WTC11 (cell line): ENCODE data around the gene TPP1. TPM values are rescaled to one million over a fixed set of nuclear protein-coding genes. Genes with fewer than 3 reads are reported as not detected.

ENCODE experiments used
- ATAC-seq: fragments of 200-7000 bp; cut with Tn5 transposase; 2 replicates; pipeline ENCODE4 v1.10.0; 2021; ENCODE audit warnings: mild to moderate bottlenecking, moderate library complexity
- CTCF ChIA-PET: fragments of 300-600 bp; sonication (Branson Sonifier 250); formaldehyde crosslinking; loops from one replicate; lab custom pipeline; 2021; ENCODE audit warnings: antibody characterized with exemption; lab: Charles Lee
- POLR2A ChIA-PET: fragments of 350-600 bp; sonication (Branson Sonifier 250); formaldehyde crosslinking; loops from one replicate; lab custom pipeline; 2021; ENCODE audit warnings: antibody characterized with exemption; lab: Charles Lee
- DNase-seq: peaks from one replicate; pipeline ENCODE4 v3.0.0; 2021; ENCODE audit warnings: low spot score
- H3K27ac Mint-ChIP-seq: 2 replicates; pipeline ENCODE4 v1.8.0; 2021; ENCODE audit warnings: mixed read lengths
- H3K27me3 Mint-ChIP-seq: 2 replicates; pipeline ENCODE4 v1.8.0; 2021; ENCODE audit warnings: low read depth, mild to moderate bottlenecking, moderate library complexity, mixed read lengths
- H3K36me3 Mint-ChIP-seq: 2 replicates; pipeline ENCODE4 v1.8.0; 2021; ENCODE audit warnings: mixed read lengths
- H3K4me1 Mint-ChIP-seq: 2 replicates; pipeline ENCODE4 v1.8.0; 2022; ENCODE audit warnings: mixed read lengths
- H3K4me3 Mint-ChIP-seq: 2 replicates; pipeline ENCODE4 v1.8.0; 2021; ENCODE audit warnings: mild to moderate bottlenecking, moderate library complexity, mixed read lengths
- H3K9me3 Mint-ChIP-seq: 2 replicates; pipeline ENCODE4 v1.8.0; 2021; ENCODE audit warnings: mixed read lengths
- CREB1 ChIP-seq: sonication (generic); formaldehyde crosslinking; IDR thresholded peaks from 2 replicates; pipeline ENCODE4 v1.8.0; 2023; ENCODE audit warnings: mild to moderate bottlenecking, missing genetic modification reagents
- FOXJ3 ChIP-seq: sonication (generic); formaldehyde crosslinking; IDR thresholded peaks from 2 replicates; pipeline ENCODE4 v1.9.0; 2021; ENCODE audit warnings: missing genetic modification reagents, mild to moderate bottlenecking, borderline replicate concordance
- FOXP1 ChIP-seq: sonication (generic); formaldehyde crosslinking; IDR thresholded peaks from 2 replicates; pipeline ENCODE4 v1.8.0; 2022; ENCODE audit warnings: missing genetic modification reagents, mild to moderate bottlenecking, moderate library complexity, borderline replicate concordance
- HMGA2 ChIP-seq: fragments of 250-450 bp; sonication (Bioruptor Pico); IDR thresholded peaks from 2 replicates; pipeline ENCODE4 v1.4.0; 2021; ENCODE audit warnings: mild to moderate bottlenecking, moderate library complexity
- IRF2 ChIP-seq: sonication (generic); formaldehyde crosslinking; IDR thresholded peaks from 2 replicates; pipeline ENCODE4 v1.8.0; 2022; ENCODE audit warnings: low read depth, missing genetic modification reagents, borderline replicate concordance
- NR1H2 ChIP-seq: sonication (generic); formaldehyde crosslinking; IDR thresholded peaks from 2 replicates; pipeline ENCODE4 v1.9.0; 2021; ENCODE audit warnings: mild to moderate bottlenecking, moderate library complexity, missing genetic modification reagents
- NR3C1 ChIP-seq: sonication (generic); formaldehyde crosslinking; conservative IDR thresholded peaks from 2 replicates; pipeline ENCODE4 v1.8.1; 2023; ENCODE audit warnings: low read depth, mild to moderate bottlenecking, missing genetic modification reagents
- SMAD3 ChIP-seq: sonication (generic); formaldehyde crosslinking; IDR thresholded peaks from 2 replicates; pipeline ENCODE4 v1.8.0; 2022; ENCODE audit warnings: missing genetic modification reagents, mild to moderate bottlenecking, borderline replicate concordance
- SMAD4 ChIP-seq: sonication (generic); formaldehyde crosslinking; IDR thresholded peaks from 2 replicates; pipeline ENCODE4 v1.8.0; 2022; ENCODE audit warnings: mild to moderate bottlenecking, missing genetic modification reagents
- SP1 ChIP-seq: sonication (generic); formaldehyde crosslinking; conservative IDR thresholded peaks from 2 replicates; pipeline ENCODE4 v1.8.1; 2022; ENCODE audit warnings: missing genetic modification reagents
- ZNF416 ChIP-seq: fragments of 250-450 bp; sonication (Bioruptor Pico); IDR thresholded peaks from 2 replicates; pipeline ENCODE4 v1.9.0; 2021; ENCODE audit warnings: mild to moderate bottlenecking, inconsistent platforms
- ZNF423 ChIP-seq: fragments of 250-450 bp; sonication (Bioruptor Pico); IDR thresholded peaks from 2 replicates; pipeline ENCODE4 v2.1.2; 2022; ENCODE audit warnings: mild to moderate bottlenecking, moderate library complexity
- ZNF671 ChIP-seq: fragments of 250-450 bp; sonication (Bioruptor Pico); IDR thresholded peaks from 2 replicates; pipeline ENCODE4 v1.8.0; 2021; ENCODE audit warnings: mild to moderate bottlenecking
- total RNA-seq: library from RNA; stranded (reverse); gene quantifications from 3 replicates; pipeline ENCODE4 v1.2.3, GENCODE V29; 2021
- TF ChIP-seq, protein P1 (sequence below): sonication (generic); formaldehyde crosslinking; IDR thresholded peaks from 2 replicates; pipeline ENCODE4 v1.8.1; 2023; ENCODE audit warnings: mild to moderate bottlenecking, missing genetic modification reagents, moderate library complexity
- TF ChIP-seq, protein P2 (sequence below): fragments of 250-450 bp; sonication (Bioruptor Pico); IDR thresholded peaks from 2 replicates; pipeline ENCODE4 v1.9.0; 2021; ENCODE audit warnings: moderate library complexity, mild to moderate bottlenecking, inconsistent platforms, borderline replicate concordance
- TF ChIP-seq, protein P3 (sequence below): fragments of 250-450 bp; sonication (Bioruptor Pico); conservative IDR thresholded peaks from 2 replicates; pipeline ENCODE4 v1.9.0; 2021; ENCODE audit warnings: mild to moderate bottlenecking
- TF ChIP-seq, protein P4 (sequence below): sonication (generic); formaldehyde crosslinking; IDR thresholded peaks from 2 replicates; pipeline ENCODE4 v1.8.1; 2022; ENCODE audit warnings: mild to moderate bottlenecking, moderate library complexity, missing genetic modification reagents
- TF ChIP-seq, protein P5 (sequence below): sonication (generic); formaldehyde crosslinking; IDR thresholded peaks from 2 replicates; pipeline ENCODE4 v1.8.1; 2022; ENCODE audit warnings: low read depth, mild to moderate bottlenecking, moderate library complexity, missing genetic modification reagents, borderline replicate concordance
- TF ChIP-seq, protein P6 (sequence below): sonication (generic); formaldehyde crosslinking; IDR thresholded peaks from 2 replicates; pipeline ENCODE4 v1.8.0; 2023; ENCODE audit warnings: missing genetic modification reagents

TPP1 gene
- total RNA-seq, 1 experiment from 2014 or later, result 36.2 TPM

DNA sequence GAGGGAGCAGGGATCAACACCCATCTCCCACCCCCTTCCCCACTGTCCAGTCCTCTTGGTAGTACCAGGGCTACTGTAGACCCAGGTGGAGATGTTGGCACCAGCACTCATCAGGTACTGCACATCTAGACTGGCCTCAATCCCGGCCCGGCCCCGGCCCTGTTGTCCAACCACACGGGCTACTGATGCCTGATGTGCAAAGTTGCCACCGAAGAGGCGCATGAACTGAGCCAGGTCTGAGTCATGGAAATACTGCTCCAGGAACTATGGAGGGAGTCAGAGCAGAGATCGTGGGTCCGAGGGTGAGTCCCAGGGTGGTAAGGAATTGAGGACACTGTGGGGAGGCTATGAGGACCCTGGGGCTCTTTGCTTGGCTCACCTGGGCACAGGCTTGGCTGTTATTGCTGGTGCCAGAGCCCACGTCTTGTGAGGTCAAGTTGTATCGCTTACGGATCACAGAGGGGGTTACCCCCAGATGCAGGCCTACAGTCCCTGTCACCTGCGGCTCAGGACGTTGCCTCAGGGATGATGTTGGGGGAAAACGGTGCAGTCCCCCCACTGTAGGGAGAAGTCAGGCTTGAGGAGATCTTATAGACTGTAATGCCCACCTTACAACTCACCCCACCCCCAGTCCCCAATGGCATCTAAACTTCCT is 2.5 kb downstream of the TPP1 start:
- Mint-ChIP-seq H3K9me3 (no peaks in the 10 kb centered on the region), H3K27me3 (no peaks in the 10 kb centered on the region), H3K27ac (no peak overlapping the region), H3K4me3 (no peak overlapping the region), H3K36me3 (no peaks in the 10 kb centered on the region), H3K4me1 (no peaks in the 10 kb centered on the region)
- ChIA-PET POLR2A (no interaction called here), CTCF (interaction anchor here (0.7 to 1.2 kb wide), 2 partner anchors 138 to 173 kb away, joined by 3 read pairs; no protein-coding TSS in a partner anchor)
- no peak for ATAC-seq
- TF ChIP-seq ZNF423, result no peak
- no peak for TF ChIP-seq FOXJ3 (CRISPR knock-in tag)
- TF ChIP-seq ZNF671 (CRISPR knock-in tag), result no peak
- TF ChIP-seq, protein P1, sequence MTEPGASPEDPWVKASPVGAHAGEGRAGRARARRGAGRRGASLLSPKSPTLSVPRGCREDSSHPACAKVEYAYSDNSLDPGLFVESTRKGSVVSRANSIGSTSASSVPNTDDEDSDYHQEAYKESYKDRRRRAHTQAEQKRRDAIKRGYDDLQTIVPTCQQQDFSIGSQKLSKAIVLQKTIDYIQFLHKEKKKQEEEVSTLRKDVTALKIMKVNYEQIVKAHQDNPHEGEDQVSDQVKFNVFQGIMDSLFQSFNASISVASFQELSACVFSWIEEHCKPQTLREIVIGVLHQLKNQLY, result no peak
- TF ChIP-seq NR1H2 (CRISPR knock-in tag), result no peak
- DNase-seq, result no peak

DNA sequence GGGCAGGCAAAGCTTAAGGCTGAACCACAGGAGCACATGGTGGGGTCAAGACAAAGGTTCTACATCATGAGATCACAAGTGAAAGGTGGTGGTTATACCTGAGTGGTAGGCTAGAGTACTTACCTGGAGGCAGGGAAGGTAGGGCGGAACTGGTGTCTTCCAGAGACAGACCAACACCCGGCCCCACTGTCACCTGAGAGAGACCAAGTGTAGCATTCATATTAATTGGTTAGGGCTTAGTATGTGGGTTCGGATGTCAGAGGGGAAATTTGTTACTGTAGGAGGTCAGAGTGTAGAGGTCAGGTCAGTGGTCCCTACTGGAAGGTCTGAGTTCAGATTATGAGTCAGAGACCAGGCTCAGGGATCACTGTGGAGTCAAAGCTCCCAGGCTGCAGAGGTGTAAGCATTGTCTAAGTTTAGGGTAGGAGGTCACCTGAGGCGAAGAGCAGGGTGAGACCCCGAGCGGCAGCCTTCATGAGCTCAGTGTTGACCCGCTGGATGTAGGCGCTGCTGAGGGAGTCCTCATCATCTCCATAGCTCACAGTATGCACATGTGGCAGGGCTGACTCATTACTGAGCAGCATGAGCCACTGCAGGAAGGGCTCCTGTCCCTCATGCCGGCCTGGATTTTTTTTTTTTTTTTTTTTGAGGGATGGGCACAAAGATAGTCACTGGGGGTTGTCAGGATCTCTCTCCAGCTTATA is 3.2 kb downstream of the TPP1 start:
- TF ChIP-seq SMAD3 (CRISPR knock-in tag), result no peak
- no peak for TF ChIP-seq SP1 (CRISPR knock-in tag)
- TF ChIP-seq, protein P2, sequence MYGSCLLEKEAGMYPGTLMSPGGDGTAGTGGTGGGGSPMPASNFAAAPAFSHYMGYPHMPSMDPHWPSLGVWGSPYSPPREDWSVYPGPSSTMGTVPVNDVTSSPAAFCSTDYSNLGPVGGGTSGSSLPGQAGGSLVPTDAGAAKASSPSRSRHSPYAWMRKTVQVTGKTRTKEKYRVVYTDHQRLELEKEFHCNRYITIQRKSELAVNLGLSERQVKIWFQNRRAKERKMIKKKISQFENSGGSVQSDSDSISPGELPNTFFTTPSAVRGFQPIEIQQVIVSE (CRISPR knock-in tag), result no peak
- TF ChIP-seq, protein P3, sequence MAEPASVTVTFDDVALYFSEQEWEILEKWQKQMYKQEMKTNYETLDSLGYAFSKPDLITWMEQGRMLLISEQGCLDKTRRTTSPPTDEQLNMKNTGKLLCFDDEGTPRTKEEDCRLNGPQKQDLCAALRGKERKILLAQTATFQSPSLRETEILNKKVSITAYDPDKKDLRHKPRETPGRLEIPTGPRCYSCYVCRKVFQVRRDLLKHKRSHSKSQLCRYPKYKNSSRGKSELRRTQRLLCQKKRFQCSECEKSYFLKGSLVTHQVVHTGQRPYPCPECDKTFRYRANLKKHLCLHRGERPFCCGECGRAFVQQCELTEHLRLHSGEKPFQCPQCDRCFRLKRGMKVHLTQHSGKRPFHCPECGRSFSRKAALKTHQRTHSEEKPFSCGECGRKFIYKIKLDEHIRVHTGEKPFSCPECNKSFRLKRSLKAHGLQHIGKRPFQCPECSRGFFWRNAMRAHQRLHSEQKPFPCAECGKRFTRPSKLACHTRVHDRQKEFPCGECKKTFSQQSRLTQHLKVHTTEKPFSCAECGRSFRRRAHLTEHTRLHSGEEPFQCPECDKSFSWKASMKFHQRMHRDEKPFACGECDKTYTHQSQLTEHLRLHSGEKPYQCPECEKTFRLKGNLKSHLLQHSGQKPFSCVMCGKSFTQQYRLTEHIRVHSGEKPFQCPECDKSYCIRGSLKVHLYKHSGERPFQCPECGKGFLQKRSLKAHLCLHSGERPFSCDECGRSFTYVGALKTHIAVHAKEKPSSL (CRISPR knock-in tag), result no peak
- TF ChIP-seq SMAD4 (CRISPR knock-in tag), result no peak
- no peak for TF ChIP-seq FOXP1 (CRISPR knock-in tag)
- TF ChIP-seq, protein P4, sequence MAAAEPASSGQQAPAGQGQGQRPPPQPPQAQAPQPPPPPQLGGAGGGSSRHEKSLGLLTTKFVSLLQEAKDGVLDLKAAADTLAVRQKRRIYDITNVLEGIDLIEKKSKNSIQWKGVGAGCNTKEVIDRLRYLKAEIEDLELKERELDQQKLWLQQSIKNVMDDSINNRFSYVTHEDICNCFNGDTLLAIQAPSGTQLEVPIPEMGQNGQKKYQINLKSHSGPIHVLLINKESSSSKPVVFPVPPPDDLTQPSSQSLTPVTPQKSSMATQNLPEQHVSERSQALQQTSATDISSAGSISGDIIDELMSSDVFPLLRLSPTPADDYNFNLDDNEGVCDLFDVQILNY (CRISPR knock-in tag), result no peak
- TF ChIP-seq, protein P5, sequence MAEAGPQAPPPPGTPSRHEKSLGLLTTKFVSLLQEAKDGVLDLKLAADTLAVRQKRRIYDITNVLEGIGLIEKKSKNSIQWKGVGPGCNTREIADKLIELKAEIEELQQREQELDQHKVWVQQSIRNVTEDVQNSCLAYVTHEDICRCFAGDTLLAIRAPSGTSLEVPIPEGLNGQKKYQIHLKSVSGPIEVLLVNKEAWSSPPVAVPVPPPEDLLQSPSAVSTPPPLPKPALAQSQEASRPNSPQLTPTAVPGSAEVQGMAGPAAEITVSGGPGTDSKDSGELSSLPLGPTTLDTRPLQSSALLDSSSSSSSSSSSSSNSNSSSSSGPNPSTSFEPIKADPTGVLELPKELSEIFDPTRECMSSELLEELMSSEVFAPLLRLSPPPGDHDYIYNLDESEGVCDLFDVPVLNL, result no peak
- no peak for TF ChIP-seq CREB1 (CRISPR knock-in tag)
- no peak for TF ChIP-seq HMGA2
- TF ChIP-seq NR3C1, result no peak
- TF ChIP-seq ZNF671 (CRISPR knock-in tag), result no peak
- TF ChIP-seq, protein P6, sequence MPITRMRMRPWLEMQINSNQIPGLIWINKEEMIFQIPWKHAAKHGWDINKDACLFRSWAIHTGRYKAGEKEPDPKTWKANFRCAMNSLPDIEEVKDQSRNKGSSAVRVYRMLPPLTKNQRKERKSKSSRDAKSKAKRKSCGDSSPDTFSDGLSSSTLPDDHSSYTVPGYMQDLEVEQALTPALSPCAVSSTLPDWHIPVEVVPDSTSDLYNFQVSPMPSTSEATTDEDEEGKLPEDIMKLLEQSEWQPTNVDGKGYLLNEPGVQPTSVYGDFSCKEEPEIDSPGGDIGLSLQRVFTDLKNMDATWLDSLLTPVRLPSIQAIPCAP (CRISPR knock-in tag), result no peak
- no peak for TF ChIP-seq ZNF416 (CRISPR knock-in tag)
- TF ChIP-seq IRF2, result no peak
- Mint-ChIP-seq H3K27ac (no peak overlapping the region), H3K4me3 (no peak overlapping the region), H3K36me3 (no peaks in the 10 kb centered on the region), H3K27me3 (no peaks in the 10 kb centered on the region), H3K9me3 (no peaks in the 10 kb centered on the region), H3K4me1 (peaks cover 4% of the 10 kb centered on the region)
- POLR2A ChIA-PET, result no interaction called here
- CTCF ChIA-PET, result interaction anchor here (0.7 to 1.2 kb wide), 2 partner anchors 139 to 172 kb away, joined by 3 read pairs; no protein-coding TSS in a partner anchor
- DNase-seq (no peak), ATAC-seq (no peak)
